ENCODE data around the gene MYO3A.

Gene MYO3A

GRCh38 chr10:25907261-25907660 lies 26.8 kb upstream of the MYO3A start:
- no peak overlapping the region for H3K9ac ChIP-seq (ENCODE audit: insufficient read length)
- no peak for TF ChIP-seq FOXP2 (optimal IDR thresholded peaks at IDR 0.05; ENCODE audit: control extremely low read depth, extremely low read length, insufficient read depth)
- no peak for TF ChIP-seq EZH2 (IDR thresholded peaks at IDR 0.05)
- TF ChIP-seq POLR2AphosphoS5 (IDR thresholded peaks at IDR 0.05; ENCODE audit: borderline replicate concordance, low read depth, low read length): no peak
- no peaks in the 10 kb centered on the region for H3K36me3 ChIP-seq (ENCODE audit: insufficient read depth, low read length)
- no peak overlapping the region for H3K4me3 ChIP-seq
- no peak for DNase-seq (ENCODE audit: low read depth, low spot score)
- no peaks in the 10 kb centered on the region for H3K9me3 ChIP-seq (ENCODE audit: low read depth, low read length)
- H3K27ac ChIP-seq: no peak overlapping the region

- DNase-seq (ENCODE audit: low read depth, low spot score): no peak
- H3K4me3 ChIP-seq: no peak overlapping the region
- TF ChIP-seq FOXP2 (optimal IDR thresholded peaks at IDR 0.05; ENCODE audit: control extremely low read depth, extremely low read length, insufficient read depth) (no peak), POLR2AphosphoS5 (IDR thresholded peaks at IDR 0.05; ENCODE audit: borderline replicate concordance, low read depth, low read length) (no peak), EZH2 (IDR thresholded peaks at IDR 0.05) (no peak)
- no peaks in the 10 kb centered on the region for H3K9me3 ChIP-seq (ENCODE audit: low read depth, low read length)
- no peaks in the 10 kb centered on the region for H3K36me3 ChIP-seq (ENCODE audit: insufficient read depth, low read length)
- no peak overlapping the region for H3K27ac ChIP-seq
- no peak overlapping the region for H3K9ac ChIP-seq (ENCODE audit: insufficient read length)
These were observed 21.2 kb upstream of the MYO3A start for GRCh38 chr10:25912866-25913265.

DNA sequence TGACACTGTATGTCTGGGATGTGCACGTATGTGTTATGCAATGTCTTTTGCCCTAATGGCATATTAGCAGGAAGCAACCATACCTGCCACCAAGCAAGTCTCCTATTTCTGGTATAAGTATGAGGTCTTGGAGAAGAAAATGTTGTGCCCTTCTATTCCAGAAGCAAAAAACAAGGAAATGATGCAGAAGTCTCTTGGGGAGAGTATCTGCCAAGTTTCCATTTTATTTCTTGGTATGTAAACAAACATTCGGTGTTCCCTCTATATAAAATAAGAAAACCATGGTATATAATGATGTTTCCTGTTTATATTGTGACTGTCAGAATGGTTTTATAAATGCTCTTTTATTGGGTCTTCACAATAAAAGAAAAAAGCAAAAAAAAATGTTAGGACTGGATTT lies 19.3 kb upstream of the MYO3A start:
- DNase-seq (ENCODE audit: low read depth, low spot score): no peak
- Histone ChIP-seq H3K27ac (no peak overlapping the region), H3K9ac (ENCODE audit: insufficient read length) (no peak overlapping the region), H3K36me3 (ENCODE audit: insufficient read depth, low read length) (no peaks in the 10 kb centered on the region), H3K9me3 (ENCODE audit: low read depth, low read length) (no peaks in the 10 kb centered on the region), H3K4me3 (no peak overlapping the region)
- no peak for TF ChIP-seq FOXP2 (optimal IDR thresholded peaks at IDR 0.05; ENCODE audit: control extremely low read depth, extremely low read length, insufficient read depth)
- TF ChIP-seq POLR2AphosphoS5 (IDR thresholded peaks at IDR 0.05; ENCODE audit: borderline replicate concordance, low read depth, low read length): no peak
- no peak for TF ChIP-seq EZH2 (IDR thresholded peaks at IDR 0.05)

- no peak for DNase-seq (ENCODE audit: low read depth, low spot score)
- Histone ChIP-seq H3K9me3 (ENCODE audit: low read depth, low read length) (no peaks in the 10 kb centered on the region), H3K36me3 (ENCODE audit: insufficient read depth, low read length) (no peaks in the 10 kb centered on the region), H3K9ac (ENCODE audit: insufficient read length) (no peak overlapping the region), H3K27ac (no peak overlapping the region), H3K4me3 (no peak overlapping the region)
- TF ChIP-seq FOXP2 (optimal IDR thresholded peaks at IDR 0.05; ENCODE audit: control extremely low read depth, extremely low read length, insufficient read depth): no peak
- TF ChIP-seq POLR2AphosphoS5 (IDR thresholded peaks at IDR 0.05; ENCODE audit: borderline replicate concordance, low read depth, low read length): no peak
- TF ChIP-seq EZH2 (IDR thresholded peaks at IDR 0.05): no peak
These were observed 651 bp downstream of the MYO3A start for GRCh38 chr10:25934621-25935139.

DNA sequence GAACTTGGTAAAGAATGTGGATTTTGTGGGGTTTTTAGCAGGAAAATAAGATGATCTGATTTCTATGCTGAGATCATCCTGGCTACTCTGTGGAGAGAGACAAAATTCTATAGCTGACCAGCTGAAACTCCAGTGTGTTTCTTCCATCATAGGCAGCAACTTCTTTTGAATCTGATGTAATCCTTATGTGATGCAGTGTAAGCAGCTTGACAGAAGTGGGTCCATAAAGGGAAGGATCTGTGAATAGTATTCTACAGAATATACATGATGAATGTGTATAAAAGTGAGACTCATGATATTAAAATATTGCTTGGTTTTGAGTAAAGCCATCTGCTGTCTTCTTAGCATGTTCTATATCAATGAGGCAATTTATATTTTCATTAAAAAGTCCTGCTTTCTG lies 4.4 kb downstream of the MYO3A start:
- TF ChIP-seq POLR2AphosphoS5 (IDR thresholded peaks at IDR 0.05; ENCODE audit: borderline replicate concordance, low read depth, low read length) (no peak), EZH2 (IDR thresholded peaks at IDR 0.05) (no peak), FOXP2 (optimal IDR thresholded peaks at IDR 0.05; ENCODE audit: control extremely low read depth, extremely low read length, insufficient read depth) (no peak)
- no peak for DNase-seq (ENCODE audit: low read depth, low spot score)
- Histone ChIP-seq H3K9ac (ENCODE audit: insufficient read length) (no peak overlapping the region), H3K4me3 (no peak overlapping the region), H3K36me3 (ENCODE audit: insufficient read depth, low read length) (no peaks in the 10 kb centered on the region), H3K9me3 (ENCODE audit: low read depth, low read length) (no peaks in the 10 kb centered on the region), H3K27ac (no peak overlapping the region)

GRCh38 chr10:25944771-25945170 lies 10.7 kb downstream of the MYO3A start:
- no peak overlapping the region for H3K9ac ChIP-seq (ENCODE audit: insufficient read length)
- no peaks in the 10 kb centered on the region for H3K9me3 ChIP-seq (ENCODE audit: low read depth, low read length)
- no peaks in the 10 kb centered on the region for H3K36me3 ChIP-seq (ENCODE audit: insufficient read depth, low read length)
- TF ChIP-seq POLR2AphosphoS5 (IDR thresholded peaks at IDR 0.05; ENCODE audit: borderline replicate concordance, low read depth, low read length) (no peak), EZH2 (IDR thresholded peaks at IDR 0.05) (no peak), FOXP2 (optimal IDR thresholded peaks at IDR 0.05; ENCODE audit: control extremely low read depth, extremely low read length, insufficient read depth) (no peak)
- H3K4me3 ChIP-seq: no peak overlapping the region
- H3K27ac ChIP-seq: no peak overlapping the region
- no peak for DNase-seq (ENCODE audit: low read depth, low spot score)

DNA sequence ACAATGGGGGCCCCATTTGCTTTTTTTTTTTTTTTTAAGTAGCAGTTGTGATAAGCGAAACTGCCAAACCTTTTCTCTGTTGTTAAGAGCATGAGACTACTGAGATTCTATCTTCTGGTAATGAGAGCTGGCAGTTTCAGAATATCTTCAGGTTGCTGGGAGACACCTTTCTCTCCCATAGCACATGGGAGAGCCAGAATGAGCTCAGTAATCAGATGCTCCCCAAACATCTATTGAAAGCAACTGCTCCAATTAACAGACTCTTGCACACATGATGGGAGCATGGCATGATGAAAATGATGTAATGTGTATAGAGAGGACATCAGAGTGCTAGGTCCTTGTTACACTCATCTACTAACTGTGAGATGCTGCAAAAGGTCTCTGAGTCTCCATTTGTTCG lies 18.8 kb downstream of the MYO3A start:
- H3K27ac ChIP-seq: no peak overlapping the region
- no peaks in the 10 kb centered on the region for H3K9me3 ChIP-seq (ENCODE audit: low read depth, low read length)
- no peaks in the 10 kb centered on the region for H3K36me3 ChIP-seq (ENCODE audit: insufficient read depth, low read length)
- no peak for DNase-seq (ENCODE audit: low read depth, low spot score)
- TF ChIP-seq POLR2AphosphoS5 (IDR thresholded peaks at IDR 0.05; ENCODE audit: borderline replicate concordance, low read depth, low read length): no peak
- no peak for TF ChIP-seq EZH2 (IDR thresholded peaks at IDR 0.05)
- TF ChIP-seq FOXP2 (optimal IDR thresholded peaks at IDR 0.05; ENCODE audit: control extremely low read depth, extremely low read length, insufficient read depth): no peak
- no peak overlapping the region for H3K4me3 ChIP-seq
- H3K9ac ChIP-seq (ENCODE audit: insufficient read length): no peak overlapping the region

DNA sequence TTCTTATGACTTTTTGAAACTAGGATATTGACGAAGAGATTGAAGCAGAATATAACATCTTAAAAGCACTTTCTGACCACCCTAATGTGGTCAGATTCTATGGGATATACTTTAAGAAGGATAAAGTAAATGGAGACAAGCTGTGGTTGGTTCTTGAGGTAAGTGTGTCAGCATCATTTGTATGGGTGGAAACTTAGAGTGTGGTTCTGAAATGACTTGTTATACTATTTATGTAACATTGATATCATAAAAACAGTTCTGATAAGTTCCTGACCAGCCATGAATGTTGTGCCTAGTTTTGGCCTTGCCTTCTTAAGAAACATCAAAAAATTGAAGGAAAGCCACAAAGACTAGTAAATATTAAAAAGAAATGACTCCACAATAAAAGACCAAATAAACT lies 20.8 kb downstream of the MYO3A start:
- DNase-seq (ENCODE audit: low read depth, low spot score): no peak
- no peaks in the 10 kb centered on the region for H3K9me3 ChIP-seq (ENCODE audit: low read depth, low read length)
- H3K36me3 ChIP-seq (ENCODE audit: insufficient read depth, low read length): no peaks in the 10 kb centered on the region
- H3K4me3 ChIP-seq: no peak overlapping the region
- no peak overlapping the region for H3K9ac ChIP-seq (ENCODE audit: insufficient read length)
- no peak overlapping the region for H3K27ac ChIP-seq
- TF ChIP-seq POLR2AphosphoS5 (IDR thresholded peaks at IDR 0.05; ENCODE audit: borderline replicate concordance, low read depth, low read length) (no peak), FOXP2 (optimal IDR thresholded peaks at IDR 0.05; ENCODE audit: control extremely low read depth, extremely low read length, insufficient read depth) (no peak), EZH2 (IDR thresholded peaks at IDR 0.05) (no peak)

Measured in SK-N-MC (cell line).